ENCODE measurements around the gene CTSH.

GRCh38 chr15:78977091-78977571 is 32.3 kb upstream of the CTSH start:
- TF ChIP-seq EZH2 (IDR thresholded peaks at IDR 0.05; ENCODE audit: insufficient read depth, low read length) (no peak), CTCF (IDR thresholded peaks at IDR 0.05; ENCODE audit: insufficient read depth, low read depth, low read length) (no peak)

Measured in astrocyte (in vitro differentiated cells and primary cell).